ENCODE data around the gene PRKCE.

Gene PRKCE

DNA sequence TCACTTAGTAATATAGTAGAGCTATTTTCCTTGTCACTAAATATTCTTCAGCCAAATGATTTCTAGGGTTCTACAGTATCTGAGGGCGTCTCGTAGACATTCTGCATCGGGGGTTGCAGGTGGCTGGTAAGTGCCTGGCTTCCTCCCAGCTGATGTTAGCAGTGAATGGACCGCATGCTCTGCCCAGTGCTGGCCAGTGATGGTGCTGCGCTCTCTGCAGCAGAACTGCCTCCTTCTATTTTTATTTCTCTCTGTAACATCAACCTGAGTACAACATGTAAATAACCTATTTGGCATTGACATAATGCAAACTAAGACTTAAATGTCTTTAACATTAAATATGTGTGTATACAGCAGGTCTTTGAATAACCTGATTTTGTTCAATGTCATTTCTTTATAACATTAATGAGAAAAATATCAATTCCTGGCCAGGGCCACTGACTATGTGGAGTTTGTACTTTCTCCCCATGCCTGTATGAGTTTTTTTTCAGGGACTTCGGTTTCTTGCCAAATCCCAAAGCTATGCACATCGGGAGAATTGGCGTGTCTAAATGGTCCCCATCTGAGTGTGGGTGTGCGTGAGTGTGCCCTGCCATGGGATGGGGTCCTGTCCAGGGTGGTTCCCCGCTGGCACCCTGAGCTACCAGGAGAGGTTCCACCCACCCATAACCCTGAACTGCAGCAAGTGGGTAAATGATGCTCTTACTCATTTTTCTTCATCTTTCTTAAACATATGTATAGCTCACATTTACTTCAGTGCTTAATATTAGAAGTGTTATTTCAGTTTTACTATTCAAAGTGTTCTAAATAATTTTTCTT lies 367.5 kb downstream of the PRKCE start:
- no peak for DNase-seq (ENCODE audit: low read depth)

DNA sequence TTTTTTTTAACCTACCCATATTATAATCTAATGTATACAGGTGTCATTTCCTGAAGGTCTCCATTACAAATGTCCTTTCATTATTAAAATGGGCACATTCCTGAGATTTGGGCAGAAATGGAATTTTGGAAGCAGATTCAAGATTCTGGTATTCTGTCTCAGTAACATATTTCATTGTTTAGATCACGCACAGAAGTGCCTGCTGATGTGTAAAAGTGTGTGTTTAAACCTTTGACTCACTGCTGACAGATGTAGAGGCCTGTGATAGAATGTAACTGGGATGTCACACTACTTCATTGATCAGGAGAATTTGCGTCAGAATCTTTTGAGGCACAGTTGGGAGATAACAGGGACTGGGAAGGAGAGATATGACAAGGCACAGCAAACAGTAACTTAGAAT lies 368.9 kb downstream of the PRKCE start:
- no peak for DNase-seq (ENCODE audit: low read depth)

DNA sequence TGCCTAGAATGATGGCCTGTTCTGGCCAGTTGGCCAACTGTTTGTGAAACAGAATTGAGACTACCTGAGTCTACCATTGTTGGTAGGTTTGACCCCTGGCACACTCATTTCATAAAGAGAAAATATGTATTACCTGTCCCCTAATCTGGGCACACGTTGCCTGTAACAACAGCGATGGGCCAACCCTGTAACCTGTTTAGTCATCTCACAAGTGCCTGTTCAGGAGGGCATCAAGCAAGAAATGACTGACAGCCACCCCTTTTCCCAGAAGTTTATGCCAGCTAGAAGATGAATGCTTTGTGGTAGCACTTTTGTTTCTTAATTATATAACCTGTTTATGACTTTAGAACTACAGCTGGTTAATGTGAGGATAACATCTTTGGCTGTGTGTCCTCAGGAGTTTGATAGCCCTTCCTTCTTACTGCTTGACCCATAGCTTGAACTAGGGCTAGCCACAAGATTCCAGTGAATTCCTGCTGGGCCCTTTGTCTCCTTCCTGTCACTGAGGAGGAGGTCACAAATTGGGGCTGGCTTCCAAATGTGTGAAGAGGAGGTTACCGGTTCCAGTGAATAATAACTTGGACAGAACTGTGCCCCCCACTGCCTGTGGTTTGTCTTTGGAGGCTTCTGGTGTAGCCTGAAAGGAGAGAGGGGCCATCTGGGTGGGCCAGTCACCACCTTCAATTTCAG lies 371.8 kb downstream of the PRKCE start:
- DNase-seq (ENCODE audit: low read depth), result no peak

DNA sequence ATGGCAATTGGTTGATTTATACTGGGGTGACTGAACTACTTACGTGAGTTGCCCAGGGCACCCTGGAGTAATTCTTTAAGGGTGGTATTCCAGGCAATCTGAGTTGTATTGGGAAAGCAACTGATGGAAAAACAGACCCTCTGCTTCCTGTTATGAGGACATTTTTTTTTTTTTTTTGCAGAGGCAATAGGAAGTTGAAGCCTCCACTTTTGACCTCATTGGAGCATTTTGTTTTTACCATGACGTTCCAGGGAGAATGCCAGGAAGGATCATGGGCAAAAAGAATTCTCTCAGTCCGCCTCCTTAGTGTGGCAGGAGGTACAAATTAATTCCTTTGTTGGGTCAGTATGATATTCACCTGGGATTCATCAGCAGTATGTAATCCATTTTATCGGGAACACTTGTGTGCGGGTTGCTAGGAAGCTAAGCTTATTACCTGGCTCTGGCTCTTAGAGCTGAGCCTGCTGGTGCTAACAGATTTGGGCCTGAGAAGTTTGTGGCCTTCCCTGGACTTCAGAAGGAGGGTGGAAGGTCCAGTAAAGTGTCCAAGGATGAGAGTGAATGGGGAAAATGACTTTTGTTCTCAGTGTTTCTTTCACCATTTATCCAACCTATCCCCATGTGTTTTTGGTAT lies 372.8 kb downstream of the PRKCE start:
- no peak for DNase-seq (ENCODE audit: low read depth)

DNA sequence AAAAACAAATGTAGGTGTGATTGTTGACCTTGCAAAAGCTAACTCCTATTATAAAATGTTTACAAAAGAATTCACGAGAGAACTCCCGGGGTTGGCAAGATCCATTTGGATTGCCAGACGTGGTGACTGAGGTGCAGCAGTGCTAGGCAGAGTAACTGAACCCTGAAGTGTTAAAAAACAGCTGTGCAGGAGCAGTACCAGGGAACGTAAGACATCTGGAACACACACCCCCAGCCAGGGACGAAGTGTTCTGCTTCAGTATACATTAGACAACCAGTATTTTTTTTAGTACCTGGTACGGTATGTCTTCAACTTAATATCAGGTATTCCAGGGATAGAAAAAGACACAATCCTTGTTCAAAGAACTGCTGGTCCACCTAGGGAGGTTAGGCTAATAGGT lies 373.6 kb downstream of the PRKCE start:
- no peak for DNase-seq (ENCODE audit: low read depth)

DNA sequence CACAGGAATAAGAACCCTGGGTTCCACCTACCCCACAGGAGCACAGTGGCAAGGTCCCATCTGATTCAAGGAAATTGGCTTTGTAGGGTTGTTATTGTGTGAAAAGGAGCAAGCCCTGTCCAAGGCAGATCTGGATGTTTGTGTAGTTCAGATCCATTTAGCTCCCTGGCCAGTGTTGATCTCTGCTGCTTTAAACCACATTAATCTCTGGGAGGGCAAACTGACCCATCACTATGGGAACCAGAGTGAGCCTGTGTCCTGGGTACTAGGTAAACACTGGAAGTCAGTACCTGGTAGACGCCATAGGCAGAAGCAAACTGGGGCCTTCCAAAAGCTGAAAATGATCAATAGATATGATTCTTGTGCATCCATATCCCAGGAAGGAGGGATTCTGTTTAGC lies 374.2 kb downstream of the PRKCE start:
- no peak for DNase-seq (ENCODE audit: low read depth)

DNA sequence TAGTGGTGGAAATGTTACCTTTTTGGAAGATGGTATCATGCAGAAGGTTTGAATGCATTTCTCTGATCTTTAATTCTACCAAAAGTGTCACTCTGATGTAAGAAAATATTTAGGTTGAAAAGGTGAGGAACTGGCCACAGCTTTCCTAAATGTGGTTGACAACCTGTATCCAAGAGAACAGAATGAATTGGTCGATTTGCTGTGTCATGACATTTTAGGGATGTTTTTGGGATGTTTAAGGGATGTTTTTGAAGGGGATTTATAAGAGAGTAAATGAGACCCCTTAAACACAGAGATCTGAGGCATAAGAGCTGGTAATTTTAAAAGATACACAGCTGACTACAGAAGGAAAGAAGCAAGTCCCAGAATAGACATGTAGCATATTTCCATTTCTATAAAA lies 375.0 kb downstream of the PRKCE start:
- no peak for DNase-seq (ENCODE audit: low read depth)

DNA sequence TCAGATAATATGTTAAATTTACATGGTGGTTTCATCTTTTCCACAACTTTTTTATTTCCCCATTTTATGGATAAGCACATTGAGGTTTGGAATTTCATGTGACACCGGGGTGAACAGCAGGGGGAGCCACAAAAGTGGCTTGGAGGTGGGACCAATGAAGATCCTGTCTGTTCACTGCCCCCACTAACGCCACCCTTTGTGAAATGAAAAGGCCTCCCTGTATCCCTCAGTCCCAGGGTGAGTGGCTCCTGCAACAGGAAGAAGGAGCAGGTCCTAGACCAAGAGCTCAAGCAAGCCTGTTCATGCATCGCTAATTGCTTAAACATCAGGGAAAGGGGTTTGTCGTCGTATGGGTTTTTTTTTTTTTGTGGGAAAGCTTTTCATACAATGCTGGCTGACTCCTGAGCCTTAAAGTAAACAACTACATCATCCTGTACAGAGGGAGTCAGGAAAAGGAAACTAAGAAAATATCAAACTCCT lies 377.9 kb downstream of the PRKCE start:
- DNase-seq (ENCODE audit: low read depth), result peak; percentile 69

DNA sequence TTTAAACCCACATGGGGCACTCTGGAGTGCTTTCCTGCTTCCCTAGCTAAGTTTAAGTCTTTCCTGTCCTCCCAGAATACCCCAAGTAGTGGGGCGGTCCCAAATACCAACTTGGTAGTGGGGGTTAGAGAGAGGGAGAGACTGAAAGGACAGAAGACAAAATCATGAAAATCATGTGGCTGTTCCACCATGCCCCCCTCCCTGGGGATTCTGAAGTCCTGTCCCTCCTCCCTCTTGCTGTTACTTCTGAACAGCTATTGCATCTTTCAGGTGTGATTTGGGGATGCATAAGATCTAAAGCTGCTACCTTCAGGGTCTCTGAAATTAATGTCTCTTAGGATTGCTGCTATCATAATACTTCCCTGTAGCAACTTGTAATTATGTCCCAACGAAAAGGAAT lies 378.9 kb downstream of the PRKCE start:
- DNase-seq (ENCODE audit: low read depth), result no peak

DNA sequence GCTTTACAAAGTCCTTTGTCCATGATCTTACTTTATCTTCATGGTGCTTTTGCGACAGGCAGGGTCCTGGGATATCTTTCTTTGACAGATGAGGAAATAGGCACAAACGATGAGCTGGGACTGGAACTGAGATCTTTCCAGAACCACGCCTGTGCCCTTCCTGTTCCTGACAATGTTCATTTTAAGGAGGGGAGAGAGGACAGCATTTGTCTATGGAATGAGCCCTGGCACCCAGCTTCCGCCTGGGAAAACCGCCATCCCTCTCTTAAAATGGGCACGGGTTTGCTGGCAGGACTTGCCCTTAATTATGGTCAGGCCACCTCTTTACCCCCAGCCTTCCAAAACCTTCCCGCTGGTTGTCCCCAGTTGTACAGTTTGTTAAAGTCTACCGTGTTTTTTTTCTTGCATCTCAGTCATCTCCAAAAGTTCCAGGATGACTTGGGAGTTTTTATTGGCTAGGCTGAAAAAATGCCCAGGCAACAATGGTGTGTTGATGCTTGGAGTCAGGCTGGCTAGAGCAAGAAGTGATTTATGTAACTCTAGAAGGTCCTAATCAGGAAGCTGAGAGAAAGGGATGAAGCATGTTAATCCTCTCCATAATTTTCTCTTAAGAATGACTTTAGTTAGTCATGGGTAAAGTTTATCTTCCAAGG lies 380.8 kb downstream of the PRKCE start:
- DNase-seq (ENCODE audit: low read depth), result peak; percentile 38

DNA sequence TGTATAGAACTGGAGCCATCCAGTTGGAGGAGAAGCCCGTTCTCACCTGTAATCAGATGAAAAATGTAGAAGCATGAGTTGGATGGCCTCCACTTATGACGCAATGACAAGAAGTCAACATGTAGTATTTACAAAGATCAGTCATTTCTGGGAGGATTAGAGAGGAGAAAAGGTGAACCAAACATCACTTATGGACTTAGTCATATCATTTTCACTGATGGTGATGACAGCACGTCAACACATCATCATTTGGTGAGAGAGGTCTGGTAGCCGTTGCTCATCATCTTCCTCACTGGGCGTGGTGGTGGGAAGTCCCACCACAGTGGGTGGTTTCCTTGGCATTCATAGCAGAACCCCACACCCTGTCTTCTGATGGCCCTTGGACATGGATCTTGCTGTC lies 381.5 kb downstream of the PRKCE start:
- DNase-seq (ENCODE audit: low read depth), result peak; percentile 33

DNA sequence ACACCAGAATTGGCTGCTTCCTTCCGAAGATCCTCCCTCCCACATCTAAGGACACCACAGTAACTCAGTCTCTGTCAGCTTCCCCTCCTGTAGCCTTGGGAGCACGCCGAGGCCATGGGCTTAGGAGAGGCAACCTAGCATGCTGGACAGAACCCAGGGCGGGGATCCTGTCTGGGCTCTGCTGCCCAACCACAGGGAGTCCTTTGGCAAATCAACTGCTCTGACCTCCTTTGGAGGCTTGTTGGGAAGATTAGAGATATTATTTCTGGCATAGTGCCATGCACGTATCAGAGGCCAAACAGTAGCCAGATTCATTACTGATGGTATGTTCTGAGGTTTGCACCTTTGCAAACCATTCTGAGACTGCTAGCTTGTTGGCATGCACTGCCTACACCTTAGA lies 383.1 kb downstream of the PRKCE start:
- peak; percentile 59 for DNase-seq (ENCODE audit: low read depth)

DNA sequence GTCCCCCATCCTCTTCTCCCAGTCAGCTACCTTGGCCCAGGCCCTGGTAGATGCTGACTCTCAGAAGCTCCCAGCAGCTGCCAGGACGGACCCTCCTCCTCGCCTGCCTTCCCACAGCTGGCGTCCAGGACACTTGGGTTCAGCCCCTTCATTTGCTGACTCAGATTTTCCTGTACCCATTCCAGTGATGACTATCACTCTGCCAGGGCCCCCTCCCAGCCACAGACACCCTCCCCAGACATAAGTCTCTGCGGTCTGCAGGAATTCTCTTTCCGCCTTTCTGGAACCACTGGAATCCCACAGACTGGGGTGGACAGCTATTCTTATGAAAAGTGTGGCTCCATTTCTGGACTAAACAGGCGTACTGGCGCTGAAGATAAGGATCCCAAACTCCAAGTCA lies 385.5 kb downstream of the PRKCE start:
- peak; percentile 88 for DNase-seq (ENCODE audit: low read depth)

DNA sequence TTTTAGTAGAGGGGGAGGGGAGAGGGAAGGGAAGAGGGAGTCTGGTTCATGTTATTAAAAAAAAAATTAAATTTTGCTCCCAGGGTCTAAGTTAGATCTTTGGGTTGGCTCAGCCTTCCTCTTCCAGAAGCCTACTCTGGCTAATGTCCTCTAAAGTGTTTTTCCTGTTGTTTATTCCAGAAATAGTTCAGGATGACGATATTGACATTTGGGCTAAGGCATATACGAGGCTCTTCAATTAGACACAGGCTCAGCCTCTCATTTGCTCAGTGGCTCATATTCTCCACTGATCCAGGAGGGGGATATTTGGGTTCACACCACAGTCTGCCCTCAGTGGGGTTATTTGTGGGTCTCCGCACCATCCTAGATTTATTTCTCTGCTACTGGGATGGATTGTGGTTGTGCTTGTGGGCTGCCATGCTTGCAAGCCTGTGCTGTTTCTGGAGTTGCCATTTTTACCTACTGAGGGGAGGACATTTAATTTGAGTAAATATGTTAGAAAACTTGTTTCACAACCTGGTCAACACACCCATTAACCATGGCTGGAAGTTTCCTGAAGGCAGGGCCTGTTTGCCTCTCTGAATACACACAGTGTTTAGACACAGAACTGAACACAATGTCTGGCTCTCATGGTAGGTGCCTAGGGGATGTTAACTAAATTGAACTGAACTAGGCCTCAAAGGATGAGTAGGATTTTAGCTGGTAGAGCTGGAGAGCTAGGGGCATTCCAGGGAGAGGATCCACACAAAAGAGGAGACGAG lies 388.2 kb downstream of the PRKCE start:
- DNase-seq (ENCODE audit: low read depth), result no peak

DNA sequence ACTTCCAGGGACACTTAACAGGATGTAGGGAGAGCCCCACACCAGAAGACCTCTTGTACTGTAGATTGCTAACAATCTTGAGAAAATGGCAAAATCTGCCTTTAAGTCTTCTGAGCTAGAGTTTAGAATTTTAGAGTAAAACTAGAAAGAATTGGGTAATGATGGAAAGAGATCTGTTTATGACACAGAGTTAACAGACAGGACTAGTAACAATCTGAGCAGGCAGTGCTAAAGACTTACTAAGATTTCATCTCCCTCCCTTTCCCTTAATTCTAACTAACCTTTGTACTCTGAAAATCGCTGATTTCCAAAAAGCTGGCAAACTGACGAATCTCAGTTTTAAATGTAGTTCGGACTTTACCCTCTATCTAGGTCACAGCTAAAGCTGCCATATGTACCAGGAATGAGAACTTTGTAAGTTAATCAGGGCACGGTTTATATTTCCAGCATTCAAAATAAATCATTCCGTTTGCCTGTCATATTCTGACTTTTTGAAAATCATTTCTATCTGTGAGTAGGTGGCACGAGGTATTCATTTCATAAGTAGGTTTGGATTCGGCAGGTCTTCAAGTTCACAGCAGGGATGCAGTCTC lies 389.2 kb downstream of the PRKCE start:
- no peak for DNase-seq (ENCODE audit: low read depth)

DNA sequence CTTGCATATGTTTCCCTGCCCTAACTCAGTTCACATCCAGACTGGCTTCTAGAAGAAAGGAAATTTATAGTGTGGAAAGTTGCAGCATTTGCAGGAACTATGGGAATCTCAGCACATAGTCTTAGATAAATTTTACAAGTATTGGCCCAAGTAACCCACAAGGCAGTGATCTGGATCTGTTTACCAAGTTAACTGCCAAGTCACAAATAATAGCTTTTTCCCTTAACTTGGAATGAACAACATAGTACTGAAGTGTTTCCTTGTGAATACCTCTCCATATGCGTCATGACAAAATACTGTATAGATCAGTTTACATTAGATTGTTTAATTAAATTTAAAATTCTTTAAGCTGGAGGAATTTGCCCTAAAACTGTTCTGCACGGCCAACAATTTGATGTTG lies 390.0 kb downstream of the PRKCE start:
- no peak for DNase-seq (ENCODE audit: low read depth)

DNA sequence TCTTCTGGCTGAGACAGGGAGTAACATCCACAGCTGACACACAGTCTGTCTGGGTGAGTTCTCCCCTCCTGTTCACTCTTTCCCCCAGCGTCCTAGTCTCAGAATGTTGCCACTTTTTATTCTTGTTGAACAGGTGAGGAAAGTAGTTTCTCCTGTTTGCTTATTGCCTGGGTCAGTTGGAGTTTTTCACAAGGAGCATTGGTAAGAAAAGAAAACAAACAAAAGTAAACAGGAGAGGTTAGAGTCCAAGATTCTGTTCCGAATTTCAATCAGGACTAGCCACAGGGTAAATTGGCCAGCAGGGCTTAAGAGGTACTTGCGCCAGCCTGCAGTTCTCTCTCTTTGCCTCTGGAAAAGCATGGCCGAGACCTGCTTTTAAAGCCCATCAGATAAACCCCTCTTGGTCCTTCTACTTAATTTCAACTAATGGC lies 390.7 kb downstream of the PRKCE start:
- DNase-seq (ENCODE audit: low read depth), result no peak

DNA sequence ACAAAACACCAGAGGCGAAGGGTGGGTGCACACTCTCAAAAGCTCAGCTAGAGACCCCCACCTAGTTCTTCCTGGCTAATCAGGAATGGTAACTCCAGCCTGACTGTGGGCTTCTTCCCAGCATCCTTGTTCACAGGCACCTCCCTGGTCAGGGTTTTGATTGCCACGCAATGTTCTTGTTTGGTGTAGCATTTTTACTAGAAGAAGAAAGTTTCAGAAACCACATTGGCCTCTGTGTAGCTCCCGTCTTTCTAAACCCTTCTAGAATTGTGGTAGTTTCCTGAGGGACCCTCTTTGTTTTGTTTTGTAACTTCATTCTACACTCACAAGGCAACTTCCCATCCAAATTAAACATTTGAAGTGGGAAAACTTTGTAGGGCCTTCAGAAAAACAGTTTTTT lies 391.2 kb downstream of the PRKCE start:
- no peak for DNase-seq (ENCODE audit: low read depth)

DNA sequence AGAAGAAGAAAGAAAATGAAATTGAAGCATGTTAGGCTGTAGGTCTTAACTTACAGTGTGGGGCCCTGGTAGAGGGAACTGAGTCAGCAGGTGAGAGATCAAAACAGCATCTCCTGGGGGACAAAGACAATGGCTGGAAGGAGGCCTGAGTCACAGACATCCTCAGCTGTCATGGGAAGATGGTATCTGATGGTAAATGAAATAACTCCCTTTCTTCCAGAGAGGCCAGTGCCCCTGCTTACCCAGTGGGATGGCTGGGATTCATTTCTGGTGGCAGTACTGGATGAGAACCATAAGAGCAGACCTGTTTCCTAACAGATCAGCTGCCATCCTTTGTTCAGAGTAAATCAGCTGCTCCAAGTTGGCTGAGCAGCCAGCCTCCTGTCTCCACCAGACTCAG lies 394.4 kb downstream of the PRKCE start:
- no peak for DNase-seq (ENCODE audit: low read depth)

DNA sequence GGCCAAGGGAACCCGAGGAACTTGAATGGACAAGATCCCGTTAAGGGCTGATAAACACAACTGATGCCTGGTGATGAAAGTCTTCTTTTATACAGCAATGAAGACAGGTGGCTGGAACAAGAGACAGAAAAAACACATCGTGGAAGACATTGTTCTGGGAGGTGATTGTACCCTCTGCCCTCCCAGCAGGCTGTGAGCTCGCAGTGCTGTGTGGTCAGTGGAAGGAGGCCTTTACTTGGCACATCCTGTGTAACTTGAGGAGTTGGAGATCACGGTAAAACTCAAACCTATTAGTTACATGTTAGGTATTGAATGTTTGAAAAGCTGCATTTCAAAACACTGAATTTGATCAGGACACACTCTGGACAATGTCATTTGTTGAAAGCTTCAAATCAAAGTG lies 395.8 kb downstream of the PRKCE start:
- DNase-seq (ENCODE audit: low read depth), result no peak

DNA sequence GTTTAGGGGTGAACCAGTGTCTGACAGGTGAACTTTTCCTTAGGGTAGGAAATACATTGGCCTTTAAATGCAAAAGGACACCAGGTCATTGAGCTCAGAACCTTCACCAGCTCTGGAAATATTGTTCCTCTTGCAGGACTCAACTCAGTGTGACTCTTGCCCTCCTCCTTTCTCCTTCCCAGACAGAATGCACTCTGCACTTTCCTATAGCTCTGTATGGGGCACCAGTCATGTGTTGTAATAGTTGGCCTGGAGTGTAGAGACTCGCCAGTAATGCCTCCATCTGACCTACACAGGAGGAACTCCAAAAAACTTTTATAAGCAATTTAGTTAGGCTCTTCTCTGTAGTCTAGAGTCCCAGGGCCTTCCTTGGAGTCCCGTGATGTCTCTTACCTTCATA lies 397.2 kb downstream of the PRKCE start:
- DNase-seq (ENCODE audit: low read depth), result no peak

All from amniotic epithelial cell (primary cell).